Ascending aorta (tissue), 2 donors: ENCODE data around the gene ROBO3. TPM values are rescaled to one million over a fixed set of nuclear protein-coding genes. Genes with fewer than 3 reads are reported as not detected.

ENCODE experiments used
- DNase-seq, 2 donors: peaks; one replicate each; pipeline ENCODE4 v3.0.0-alpha.2; 2019; ENCODE audit warnings: low spot score in 2 of 2
- H3K27ac ChIP-seq, 2 donors: fragments of 200-600 bp; sonication (generic); one replicate each; pipeline ENCODE4 v1.5.1; 2016 to 2017; ENCODE audit warnings: mild to moderate bottlenecking in 1 of 2
- H3K27me3 ChIP-seq: fragments of 200-600 bp; sonication (generic); one replicate; pipeline ENCODE4 v1.5.1; 2017
- H3K36me3 ChIP-seq, 2 donors: fragments of 200-600 bp; sonication (generic); one replicate each; pipeline ENCODE4 v1.5.1; 2016
- H3K4me1 ChIP-seq, 2 donors: fragments of 200-600 bp; sonication (generic); one replicate each; pipeline ENCODE4 v1.5.1; 2016 to 2017; ENCODE audit warnings: mild to moderate bottlenecking in 1 of 2
- H3K4me3 ChIP-seq, 2 donors: fragments of 200-600 bp; sonication (generic); one replicate each; pipeline ENCODE4 v1.5.1; 2016 to 2017; ENCODE audit warnings: mild to moderate bottlenecking in 1 of 2
- H3K9me3 ChIP-seq, 2 donors: fragments of 200-600 bp; sonication (generic); one replicate each; pipeline ENCODE4 v1.5.1; 2016
- intact Hi-C: fragments of 100-400 bp; cut with DNase I; formaldehyde crosslinking; loops from one replicate; pipeline ENCODE4 v1.15.1; 2023
- total RNA-seq: library from RNA; depleted of rRNA; stranded (reverse); fragments of >200 nt; gene quantifications from one replicate; pipeline ENCODE4 v1.1.0, GENCODE V29; 2016
- TF ChIP-seq, protein P1 (sequence below), 3 experiments: fragments of 200-600 bp in 2 of 3; fragments of 450-650 bp in 1 of 3; sonication (generic) in 2 of 3; IDR thresholded peaks; one replicate each; pipeline ENCODE4 v1.5.1; 2016 to 2019; ENCODE audit warnings: antibody characterized with exemption in 3 of 3, mild to moderate bottlenecking in 1 of 3, moderate library complexity in 1 of 3

The ROBO3 gene
- total RNA-seq, 1 donor from 2014 or later = 37.5 TPM

DNA sequence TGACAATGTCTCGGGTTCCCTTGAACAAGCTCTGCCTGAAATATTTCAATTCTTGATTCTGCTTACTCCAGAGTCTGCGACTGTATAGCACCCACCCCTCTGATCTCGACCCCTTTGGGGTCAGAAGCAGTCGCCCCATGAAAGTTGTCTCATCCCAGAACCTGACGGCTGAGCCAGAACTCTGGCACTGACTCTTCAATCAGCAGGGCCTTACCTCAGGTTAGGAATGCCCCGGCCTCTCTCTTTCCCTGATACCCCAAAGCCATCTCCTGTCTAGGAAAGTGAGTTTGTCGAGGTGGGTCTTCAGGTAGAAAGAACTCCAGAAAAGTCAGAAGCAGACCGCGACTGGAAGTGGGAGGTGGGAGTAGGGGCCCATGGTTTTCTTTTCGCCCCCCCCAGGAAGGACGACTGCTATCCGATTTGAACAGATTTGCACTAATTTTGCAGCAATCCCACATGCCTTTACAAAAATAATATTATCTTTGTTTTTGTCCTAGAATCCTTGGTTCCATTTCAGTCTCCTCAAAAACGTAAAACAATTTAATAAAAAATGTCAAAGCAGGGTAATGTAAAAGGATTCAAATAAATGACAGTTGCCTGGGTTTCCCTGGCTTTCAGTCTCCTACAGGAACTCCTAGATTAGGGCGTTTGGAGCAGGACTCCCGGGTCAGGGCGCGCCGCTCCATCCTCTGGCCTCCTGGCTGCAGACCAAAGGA lies 898 bp upstream of the ROBO3 start:
- Histone ChIP-seq H3K27me3 (peaks cover 17% of the 10 kb centered on the region), H3K27ac (no peak overlapping the region), H3K4me3 (no peak overlapping the region), H3K4me1 (peaks cover 4 to 17% of the 10 kb centered on the region in 2 donors), H3K36me3 (no peaks in the 10 kb centered on the region), H3K9me3 (no peaks in the 10 kb centered on the region)
- no peak for DNase-seq
- TF ChIP-seq, protein P1, sequence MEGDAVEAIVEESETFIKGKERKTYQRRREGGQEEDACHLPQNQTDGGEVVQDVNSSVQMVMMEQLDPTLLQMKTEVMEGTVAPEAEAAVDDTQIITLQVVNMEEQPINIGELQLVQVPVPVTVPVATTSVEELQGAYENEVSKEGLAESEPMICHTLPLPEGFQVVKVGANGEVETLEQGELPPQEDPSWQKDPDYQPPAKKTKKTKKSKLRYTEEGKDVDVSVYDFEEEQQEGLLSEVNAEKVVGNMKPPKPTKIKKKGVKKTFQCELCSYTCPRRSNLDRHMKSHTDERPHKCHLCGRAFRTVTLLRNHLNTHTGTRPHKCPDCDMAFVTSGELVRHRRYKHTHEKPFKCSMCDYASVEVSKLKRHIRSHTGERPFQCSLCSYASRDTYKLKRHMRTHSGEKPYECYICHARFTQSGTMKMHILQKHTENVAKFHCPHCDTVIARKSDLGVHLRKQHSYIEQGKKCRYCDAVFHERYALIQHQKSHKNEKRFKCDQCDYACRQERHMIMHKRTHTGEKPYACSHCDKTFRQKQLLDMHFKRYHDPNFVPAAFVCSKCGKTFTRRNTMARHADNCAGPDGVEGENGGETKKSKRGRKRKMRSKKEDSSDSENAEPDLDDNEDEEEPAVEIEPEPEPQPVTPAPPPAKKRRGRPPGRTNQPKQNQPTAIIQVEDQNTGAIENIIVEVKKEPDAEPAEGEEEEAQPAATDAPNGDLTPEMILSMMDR (IDR thresholded peaks at IDR 0.05) = no peak
- intact Hi-C loops = no loop called here

DNA sequence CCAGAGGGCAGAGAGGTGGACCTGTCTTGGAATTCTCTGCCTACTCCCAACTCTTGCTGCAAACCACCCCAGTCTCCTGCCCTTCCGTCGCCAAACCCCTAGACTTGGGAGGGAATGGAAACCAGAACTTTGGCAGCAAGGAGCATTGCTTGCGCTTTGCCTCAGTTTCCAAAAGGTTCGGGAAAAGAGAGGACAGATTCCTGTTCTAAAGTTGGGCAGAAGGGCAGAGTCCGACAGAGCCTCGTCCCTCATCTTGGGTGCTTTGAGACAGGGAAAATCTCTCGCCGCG lies 396 bp upstream of the ROBO3 start:
- Histone ChIP-seq H3K36me3 (no peaks in the 10 kb centered on the region), H3K9me3 (no peaks in the 10 kb centered on the region), H3K4me1 (peaks cover 4 to 17% of the 10 kb centered on the region in 2 donors), H3K4me3 (peak overlapping the region in 1 of 2 donors; percentile 51), H3K27ac (no peak overlapping the region), H3K27me3 (peaks cover 17% of the 10 kb centered on the region)
- intact Hi-C loops = no loop called here
- DNase-seq = no peak
- TF ChIP-seq, protein P1 (IDR thresholded peaks at IDR 0.05) = no peak

DNA sequence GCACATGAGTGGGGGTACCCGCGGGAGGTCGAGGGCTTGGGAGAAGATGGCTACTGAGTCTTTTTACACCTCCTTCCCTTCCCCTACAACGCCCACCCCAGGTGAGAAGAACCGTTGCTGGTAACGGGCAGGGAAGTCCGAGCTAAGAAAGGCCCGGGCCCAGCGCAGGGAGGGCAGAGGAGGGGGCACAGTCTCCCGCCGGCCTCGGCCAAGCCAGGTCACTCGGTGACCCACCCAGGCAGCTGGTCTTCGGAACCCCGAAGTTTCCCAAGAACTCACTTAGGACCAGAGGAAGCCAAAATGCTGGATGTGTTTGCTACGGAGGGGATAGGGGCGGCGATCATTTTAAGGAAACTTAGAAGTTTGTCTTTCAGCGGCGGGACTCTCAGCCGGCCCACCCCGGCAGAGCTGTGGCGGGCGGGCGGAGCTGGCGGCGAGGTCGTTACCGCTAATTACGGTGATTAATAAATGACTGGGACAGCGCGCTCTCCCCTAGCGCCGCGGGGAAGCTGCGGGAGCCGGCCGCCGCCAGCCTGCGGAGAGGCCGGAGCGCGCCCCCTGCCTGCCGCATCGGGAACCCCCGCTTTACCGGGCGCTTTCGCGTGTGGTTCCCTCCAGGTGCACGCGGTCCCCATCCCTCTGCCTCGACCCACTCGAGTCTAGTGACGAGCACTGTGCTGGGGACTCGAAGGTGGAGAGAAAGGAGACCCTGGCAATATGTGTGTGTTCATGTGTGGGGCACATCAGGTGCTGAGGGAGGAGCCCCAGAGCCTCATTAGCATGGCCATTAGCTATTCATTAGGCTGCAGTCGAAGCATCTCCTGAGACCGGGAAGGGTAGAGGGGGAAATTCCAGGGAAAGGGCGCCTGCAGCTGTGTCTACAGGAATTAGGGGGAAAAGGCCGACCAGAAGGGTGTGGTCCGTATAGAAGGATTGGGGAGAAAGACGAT lies 945 bp downstream of the ROBO3 start:
- Histone ChIP-seq H3K27me3 (peaks cover 17% of the 10 kb centered on the region), H3K4me3 (peak overlapping the region; percentile 31 to 51), H3K36me3 (no peaks in the 10 kb centered on the region), H3K4me1 (peaks cover 4 to 17% of the 10 kb centered on the region in 2 donors), H3K27ac (no peak overlapping the region), H3K9me3 (no peaks in the 10 kb centered on the region)
- TF ChIP-seq, protein P1 (IDR thresholded peaks at IDR 0.05) = peak; percentile 48 to 81 (median 80)
- intact Hi-C loops = loop anchor here (2.0 kb wide), 1 partner anchor 29 kb away; no protein-coding TSS in a partner anchor
- DNase-seq = no peak

DNA sequence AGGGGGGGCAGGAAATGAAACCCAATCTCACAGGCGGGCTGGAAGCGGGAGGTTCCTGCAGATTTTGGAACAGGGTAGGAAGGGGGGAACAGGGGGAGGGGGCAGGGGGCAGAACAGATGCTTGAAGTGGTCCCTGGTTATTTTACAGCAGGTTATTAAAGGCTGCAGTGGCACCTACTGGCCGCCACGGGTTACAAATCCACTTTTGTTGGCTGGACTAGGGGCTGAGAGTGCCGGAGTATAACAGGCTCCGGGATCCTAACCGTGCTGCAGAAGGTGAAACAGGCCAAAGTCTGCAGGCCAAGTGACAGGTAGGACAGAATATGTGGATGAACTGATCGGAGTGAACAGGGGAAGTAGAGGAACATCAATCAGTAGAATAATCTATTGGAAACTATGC lies 2.5 kb downstream of the ROBO3 start:
- H3K4me1 ChIP-seq = peaks cover 4 to 17% of the 10 kb centered on the region in 2 donors
- intact Hi-C loops = loop anchor here (2.0 kb wide), 1 partner anchor 31 kb away; no protein-coding TSS in a partner anchor
- DNase-seq = no peak

More for the DNA sequence above, 2.5 kb downstream of the ROBO3 start:
- H3K27me3 ChIP-seq = peaks cover 17% of the 10 kb centered on the region
- no peaks in the 10 kb centered on the region for H3K9me3 ChIP-seq
- H3K36me3 ChIP-seq = no peaks in the 10 kb centered on the region
- H3K4me3 ChIP-seq = no peak overlapping the region
- H3K27ac ChIP-seq = no peak overlapping the region
- TF ChIP-seq, protein P1 (IDR thresholded peaks at IDR 0.05) = peak in 2 of 3 experiments; percentile 46 to 48
